NCI-H2227 (cell line): Measurements from ENCODE around the gene GRK2.

Experiments
- DNase-seq: peaks from one replicate; lab custom pipeline; 2025; ENCODE audit not compliant: unreplicated experiment; lab: John Stamatoyannopoulos, UW

The GRK2 gene

DNA sequence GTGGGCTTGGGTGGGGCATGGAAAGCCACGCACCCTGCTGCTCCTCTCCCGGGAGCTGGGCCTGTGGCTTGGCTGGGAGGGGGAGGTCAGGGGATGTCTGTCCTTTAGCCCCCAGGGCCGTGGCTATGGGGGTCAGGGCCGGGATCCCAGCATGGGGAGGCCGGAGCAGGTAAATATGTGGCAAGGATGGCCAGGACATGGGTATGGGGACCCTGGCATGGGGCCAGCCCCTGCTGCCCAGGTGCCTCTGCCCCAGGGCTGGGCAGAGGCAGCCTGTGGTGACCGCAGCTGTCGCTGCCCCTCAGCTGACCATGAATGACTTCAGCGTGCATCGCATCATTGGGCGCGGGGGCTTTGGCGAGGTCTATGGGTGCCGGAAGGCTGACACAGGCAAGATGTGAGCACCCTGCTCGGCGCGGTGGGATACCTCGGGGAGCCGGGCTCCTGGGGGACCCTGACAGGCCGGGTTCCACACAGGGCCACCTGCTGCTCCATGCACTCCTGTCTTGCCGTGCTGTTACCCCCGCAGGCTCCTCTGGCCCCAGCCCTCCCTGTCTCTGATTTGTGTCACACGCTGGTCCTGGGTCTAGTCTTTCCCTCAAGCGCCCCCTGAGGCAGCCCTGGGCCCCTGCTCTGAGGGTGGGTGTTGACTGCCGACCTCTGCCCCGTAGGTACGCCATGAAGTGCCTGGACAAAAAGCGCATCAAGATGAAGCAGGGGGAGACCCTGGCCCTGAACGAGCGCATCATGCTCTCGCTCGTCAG is 14.7 kb downstream of the GRK2 start:
- DNase-seq: no peak

- no peak for DNase-seq
Measured at GRCh38 chr11:67281552-67282150, 15.4 kb downstream of the GRK2 start.

- no peak for DNase-seq
Measured at GRCh38 chr11:67282155-67282875, 16.0 kb downstream of the GRK2 start.

DNA sequence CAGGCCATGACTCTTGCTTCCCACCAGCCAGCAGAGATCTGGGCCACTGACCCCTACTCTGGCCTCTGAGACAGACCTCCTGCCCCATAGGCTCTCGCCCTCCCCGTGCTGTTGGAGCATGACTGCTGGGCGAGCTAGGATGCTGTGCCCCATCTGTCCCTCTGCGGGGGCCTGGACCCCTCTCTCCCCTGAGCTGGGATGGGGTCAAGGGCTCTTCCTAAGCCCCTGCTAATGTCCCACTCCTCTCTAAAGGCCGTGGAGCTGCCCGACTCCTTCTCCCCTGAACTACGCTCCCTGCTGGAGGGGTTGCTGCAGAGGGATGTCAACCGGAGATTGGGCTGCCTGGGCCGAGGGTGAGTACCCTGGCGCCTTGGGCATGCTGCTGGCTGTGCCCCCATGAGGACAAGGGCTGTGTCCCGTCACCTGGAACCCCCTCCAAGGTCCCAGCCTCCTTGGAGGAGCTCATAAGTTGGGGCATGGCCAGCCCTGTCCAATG is 16.7 kb downstream of the GRK2 start:
- DNase-seq: no peak

DNA sequence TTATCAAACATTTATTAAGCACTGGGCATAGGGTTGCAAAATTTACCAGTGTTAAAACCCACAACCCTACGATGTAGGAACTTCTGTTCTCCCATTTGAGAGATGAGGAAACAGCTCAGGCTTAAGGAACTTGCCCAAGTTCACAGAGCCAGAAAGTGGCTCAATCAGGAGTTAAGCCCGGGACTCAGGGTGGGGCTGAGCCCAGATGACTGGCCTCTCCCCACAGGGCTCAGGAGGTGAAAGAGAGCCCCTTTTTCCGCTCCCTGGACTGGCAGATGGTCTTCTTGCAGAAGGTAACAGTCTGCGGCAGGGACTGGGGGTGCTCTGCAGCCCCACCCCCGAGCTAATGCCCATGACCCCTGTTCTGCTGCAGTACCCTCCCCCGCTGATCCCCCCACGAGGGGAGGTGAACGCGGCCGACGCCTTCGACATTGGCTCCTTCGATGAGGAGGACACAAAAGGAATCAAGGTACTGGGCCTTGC is 17.2 kb downstream of the GRK2 start:
- DNase-seq: no peak

DNA sequence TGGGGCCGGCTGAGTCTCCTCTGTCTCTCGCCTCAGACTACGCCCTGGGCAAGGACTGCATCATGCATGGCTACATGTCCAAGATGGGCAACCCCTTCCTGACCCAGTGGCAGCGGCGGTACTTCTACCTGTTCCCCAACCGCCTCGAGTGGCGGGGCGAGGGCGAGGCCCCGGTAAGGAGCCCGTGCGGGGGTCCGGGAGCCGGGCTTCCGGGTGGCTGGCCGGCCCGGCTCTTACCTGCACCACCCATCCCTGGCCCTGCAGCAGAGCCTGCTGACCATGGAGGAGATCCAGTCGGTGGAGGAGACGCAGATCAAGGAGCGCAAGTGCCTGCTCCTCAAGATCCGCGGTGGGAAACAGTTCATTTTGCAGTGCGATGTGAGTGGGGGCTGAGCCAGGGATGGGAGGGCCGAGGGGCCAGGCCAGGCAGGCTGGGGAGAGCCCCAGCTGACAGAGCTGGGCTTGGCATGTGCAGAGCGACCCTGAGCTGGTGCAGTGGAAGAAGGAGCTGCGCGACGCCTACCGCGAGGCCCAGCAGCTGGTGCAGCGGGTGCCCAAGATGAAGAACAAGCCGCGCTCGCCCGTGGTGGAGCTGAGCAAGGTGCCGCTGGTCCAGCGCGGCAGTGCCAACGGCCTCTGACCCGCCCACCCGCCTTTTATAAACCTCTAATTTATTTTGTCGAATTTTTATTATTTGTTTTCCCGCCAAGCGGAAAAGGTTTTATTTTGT is 18.7 kb downstream of the GRK2 start:
- no peak for DNase-seq

DNA sequence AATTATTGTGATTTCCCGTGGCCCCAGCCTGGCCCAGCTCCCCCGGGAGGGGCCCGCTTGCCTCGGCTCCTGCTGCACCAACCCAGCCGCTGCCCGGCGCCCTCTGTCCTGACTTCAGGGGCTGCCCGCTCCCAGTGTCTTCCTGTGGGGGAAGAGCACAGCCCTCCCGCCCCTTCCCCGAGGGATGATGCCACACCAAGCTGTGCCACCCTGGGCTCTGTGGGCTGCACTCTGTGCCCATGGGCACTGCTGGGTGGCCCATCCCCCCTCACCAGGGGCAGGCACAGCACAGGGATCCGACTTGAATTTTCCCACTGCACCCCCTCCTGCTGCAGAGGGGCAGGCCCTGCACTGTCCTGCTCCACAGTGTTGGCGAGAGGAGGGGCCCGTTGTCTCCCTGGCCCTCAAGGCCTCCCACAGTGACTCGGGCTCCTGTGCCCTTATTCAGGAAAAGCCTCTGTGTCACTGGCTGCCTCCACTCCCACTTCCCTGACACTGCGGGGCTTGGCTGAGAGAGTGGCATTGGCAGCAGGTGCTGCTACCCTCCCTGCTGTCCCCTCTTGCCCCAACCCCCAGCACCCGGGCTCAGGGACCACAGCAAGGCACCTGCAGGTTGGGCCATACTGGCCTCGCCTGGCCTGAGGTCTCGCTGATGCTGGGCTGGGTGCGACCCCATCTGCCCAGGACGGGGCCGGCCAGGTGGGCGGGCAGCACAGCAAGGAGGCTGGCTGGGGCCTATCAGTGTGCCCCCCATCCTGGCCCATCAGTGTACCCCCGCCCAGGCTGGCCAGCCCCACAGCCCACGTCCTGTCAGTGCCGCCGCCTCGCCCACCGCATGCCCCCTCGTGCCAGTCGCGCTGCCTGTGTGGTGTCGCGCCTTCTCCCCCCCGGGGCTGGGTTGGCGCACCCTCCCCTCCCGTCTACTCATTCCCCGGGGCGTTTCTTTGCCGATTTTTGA is 19.5 kb downstream of the GRK2 start:
- no peak for DNase-seq

DNA sequence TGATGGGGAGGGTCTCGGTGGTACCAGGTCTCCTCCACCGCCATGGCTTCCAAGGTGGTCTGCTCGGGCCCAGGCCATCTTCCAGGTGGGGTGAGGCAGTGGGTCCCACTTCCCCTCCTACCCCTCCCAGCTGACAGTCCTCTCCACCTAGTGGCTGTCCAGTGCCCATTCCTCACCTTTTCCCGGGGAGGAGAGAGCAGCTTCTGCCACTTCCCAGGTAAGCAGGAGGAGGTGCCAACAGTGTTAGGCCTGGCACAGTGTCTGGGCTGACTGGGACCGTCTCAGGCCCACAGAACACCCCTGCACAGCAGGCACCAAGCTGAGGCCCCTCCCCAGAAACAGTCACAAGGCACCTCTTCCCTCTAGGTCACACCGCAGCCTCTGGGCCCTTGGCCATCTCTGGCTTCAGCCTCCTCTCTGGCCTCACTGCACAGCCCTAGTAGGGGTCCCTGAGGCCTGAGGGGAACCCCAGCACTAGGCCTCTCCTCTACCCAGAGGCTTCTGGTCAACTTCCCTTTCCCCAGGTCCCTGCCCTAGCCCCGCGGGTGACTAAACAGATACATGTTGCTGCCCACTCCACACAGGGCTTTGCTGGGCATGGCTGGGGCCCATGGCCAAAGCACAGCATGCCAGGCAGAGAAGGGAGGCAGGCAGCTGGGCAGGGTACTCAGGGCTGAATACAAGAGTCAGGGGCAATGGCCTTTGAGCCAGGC is 20.5 kb downstream of the GRK2 start:
- no peak for DNase-seq

DNA sequence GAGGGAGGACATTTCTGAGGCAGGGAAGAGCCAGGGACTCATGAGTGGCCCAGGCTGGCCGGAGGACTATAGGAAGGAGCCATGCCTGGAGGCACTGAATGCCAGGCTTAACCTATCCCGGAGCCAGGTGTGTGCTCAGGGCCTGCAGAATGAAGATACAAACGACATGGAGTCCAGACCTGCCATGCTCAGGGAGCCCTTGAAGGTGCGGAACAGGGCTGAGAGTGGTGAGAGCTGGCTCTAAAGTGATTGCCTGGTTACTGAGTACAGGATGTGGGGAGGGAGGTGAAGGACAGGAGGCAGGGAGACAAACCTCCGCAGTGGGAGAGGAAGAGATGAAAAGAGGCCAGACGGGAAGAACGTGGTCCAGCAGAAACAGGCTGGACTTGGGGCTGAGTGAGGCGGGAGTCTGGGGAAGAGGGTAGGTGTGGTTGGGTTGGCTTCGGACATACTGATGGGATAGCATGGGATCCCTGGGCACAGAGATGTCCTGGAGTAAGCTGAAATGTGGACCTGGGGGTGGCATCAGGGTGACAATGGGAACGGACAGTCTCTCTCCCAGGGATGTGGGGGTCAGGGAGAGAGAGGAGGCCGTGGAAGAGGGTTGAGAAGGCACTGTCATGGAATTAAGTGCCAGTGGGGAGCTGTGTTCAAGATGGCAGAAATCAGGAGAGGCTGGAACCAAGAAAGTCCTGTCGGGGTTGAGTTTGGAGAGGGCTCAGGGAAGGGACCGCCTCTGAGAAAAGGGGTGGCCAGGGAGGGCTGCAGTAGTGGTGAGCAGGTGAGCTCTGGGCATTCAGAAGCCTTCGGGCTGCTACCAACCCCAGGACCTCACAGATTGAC is 21.3 kb downstream of the GRK2 start:
- DNase-seq: no peak

DNA sequence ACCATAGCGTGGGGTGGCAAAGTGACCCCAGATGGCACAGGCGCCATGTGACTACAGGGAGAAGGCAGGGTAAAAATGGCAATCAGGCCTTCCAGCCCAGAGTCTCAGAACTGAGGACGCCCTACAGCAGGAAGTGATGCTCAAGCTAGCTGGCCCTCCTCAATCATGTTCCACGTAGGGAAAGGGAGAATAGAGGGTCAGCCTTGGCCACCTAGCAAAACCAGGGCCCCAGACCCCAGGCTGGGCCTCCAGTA is 21.9 kb downstream of the GRK2 start:
- no peak for DNase-seq

DNA sequence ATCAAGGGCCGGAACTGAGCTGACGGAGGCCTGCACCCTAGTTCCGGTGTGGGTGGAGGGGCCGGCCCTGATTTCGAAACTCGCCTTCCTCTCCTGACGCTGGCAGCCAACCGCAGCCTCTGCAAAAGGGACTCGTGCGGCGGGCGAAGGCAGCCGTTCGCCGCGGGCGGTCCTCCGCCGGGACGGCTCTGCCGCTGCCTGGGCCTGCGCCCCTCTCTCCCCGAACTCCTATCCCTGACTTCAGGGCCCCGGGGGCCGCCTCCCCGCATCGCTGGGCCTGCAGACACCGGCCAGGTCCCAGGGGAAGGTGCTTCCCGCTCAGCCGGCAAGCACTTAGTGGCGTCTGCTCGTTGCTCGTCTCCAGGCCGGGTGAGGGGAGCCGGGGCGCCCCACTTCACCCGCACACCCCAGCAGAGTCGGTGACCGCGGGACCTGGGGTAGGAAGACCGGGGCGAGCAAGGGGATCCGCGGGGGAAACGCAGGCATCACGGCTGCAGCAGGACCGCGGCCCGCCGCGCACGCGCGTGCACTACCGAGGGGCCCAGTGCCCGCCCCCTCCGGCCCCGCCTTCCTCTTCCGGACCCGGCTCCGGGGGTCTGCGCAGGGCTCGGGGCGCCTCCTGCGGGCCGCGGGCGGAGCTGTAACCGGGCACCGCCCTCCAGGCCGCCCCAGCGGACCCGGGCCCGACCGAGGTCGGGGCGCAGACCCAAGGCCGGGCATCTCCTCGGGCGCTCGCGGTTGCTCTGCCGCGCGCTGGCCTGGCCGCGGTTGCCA is 22.4 kb downstream of the GRK2 start:
- peak; percentile 93 for DNase-seq

DNA sequence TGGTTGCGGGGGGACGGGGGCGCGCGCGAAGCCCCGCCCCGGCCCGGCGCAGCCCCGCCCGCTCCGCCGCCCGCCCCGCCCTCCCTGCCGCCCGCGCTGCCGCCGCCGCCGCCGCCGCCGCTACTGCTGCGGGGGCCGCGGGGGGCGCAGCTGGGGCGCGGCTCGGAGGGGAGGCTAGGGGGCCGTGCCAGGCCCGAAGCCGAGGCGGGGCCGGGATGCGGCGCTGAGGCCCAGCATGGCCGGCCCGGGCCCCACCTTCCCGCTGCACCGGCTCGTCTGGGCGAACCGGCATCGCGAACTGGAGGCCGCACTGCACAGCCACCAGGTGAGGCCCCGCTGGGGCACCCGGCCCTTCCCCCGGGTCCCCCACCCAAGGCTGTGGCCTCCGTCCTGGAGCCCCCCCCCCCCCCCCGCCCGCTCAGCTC is 23.0 kb downstream of the GRK2 start, which contains the start of gene ANKRD13D:
Gene ANKRD13D, plus strand, starts transcription at position 78 of the 425 bp plus-strand sequence. Its CDS starts 158 bp downstream, at position 236.
- DNase-seq: peak; percentile 93

- DNase-seq: no peak
Measured at GRCh38 chr11:67289651-67290479, 23.6 kb downstream of the GRK2 start.

GRCh38 chr11:67290801-67291200 is 24.5 kb downstream of the GRK2 start:
- DNase-seq: peak; percentile 50

DNA sequence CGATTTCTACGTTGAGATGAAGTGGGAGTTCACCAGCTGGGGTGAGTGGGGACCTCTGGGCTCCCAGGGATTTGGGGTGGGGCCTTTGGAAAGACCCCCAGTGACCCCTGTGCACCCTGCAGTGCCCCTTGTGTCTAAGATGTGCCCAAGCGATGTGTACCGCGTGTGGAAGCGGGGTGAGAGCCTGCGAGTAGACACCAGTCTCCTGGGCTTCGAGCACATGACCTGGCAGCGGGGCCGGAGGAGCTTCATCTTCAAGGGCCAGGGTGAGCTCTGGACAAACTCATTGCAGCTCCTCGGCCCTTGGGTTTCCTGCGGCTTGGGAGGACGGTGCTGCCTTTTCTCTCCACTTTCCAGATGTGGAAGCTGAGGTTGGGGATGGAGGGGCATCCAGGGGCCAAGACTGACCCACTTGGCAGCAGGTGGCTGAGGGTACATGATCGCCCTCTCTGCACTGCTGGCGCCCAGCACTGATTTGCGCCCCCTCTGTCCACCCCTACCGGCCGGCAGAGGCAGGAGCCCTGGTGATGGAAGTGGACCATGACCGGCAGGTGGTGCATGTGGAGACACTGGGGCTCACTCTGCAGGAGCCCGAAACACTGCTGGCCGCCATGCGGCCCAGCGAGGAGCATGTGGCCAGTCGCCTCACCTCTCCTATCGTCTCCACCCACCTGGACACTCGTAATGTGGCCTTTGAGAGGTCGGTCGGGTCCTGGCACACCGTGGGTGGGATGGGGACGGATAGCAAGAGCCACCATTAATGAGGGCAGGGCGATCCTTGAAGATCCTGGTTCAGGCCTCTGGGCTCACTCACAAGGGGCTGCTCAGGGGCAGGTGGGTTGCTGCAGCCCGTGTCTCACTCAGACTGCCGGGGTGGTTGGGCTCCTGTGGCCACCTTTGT is 25.5 kb downstream of the GRK2 start:
- DNase-seq: no peak

DNA sequence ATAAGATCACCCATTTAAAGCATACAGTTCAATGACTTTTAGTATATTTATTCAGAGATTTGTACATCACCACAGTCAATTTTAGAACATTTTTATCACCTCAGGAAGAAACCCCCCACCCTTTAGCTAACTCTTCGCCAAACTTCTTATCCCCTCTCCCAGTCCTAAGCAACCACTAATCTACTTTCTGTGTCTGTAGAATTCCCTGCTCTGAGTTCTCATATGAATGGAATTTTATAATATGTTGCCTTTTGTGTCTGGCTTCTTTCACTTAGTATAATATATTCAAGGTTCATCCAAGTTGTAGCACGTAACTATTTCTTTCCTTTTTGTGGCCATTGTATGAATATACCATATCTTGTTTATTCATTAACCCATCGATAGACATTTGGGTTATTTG is 26.4 kb downstream of the GRK2 start:
- no peak for DNase-seq
